ENCODE data around the gene ACP7.

ACP7 gene

GRCh38 chr19:39146091-39146490 lies 61.9 kb downstream of the ACP7 start:
- H3K9me3 ChIP-seq: no peaks in the 10 kb centered on the region
- H3K36me3 ChIP-seq: peaks cover 4% of the 10 kb centered on the region; the same call in 1 of the 2 replicates
- peaks cover 3% of the 10 kb centered on the region for H3K4me1 ChIP-seq
- no peak overlapping the region for H3K4me3 ChIP-seq (ENCODE audit: low read depth, low read length)
- no peaks in the 10 kb centered on the region for H3K27me3 ChIP-seq
- TF ChIP-seq CTCF (IDR thresholded peaks at IDR 0.05; ENCODE audit: low read depth, low read length): no peak
- DNase-seq: no peak

- no peaks in the 10 kb centered on the region for H3K9me3 ChIP-seq
- no peak for DNase-seq
Observed at GRCh38 chr19:39146686-39147450, 62.7 kb downstream of the ACP7 start.

GRCh38 chr19:39147480-39147879 lies 63.3 kb downstream of the ACP7 start:
- Histone ChIP-seq H3K36me3 (peaks cover 4% of the 10 kb centered on the region; the same call in 1 of the 2 replicates), H3K27me3 (no peaks in the 10 kb centered on the region), H3K4me3 (ENCODE audit: low read depth, low read length) (no peak overlapping the region), H3K4me1 (peaks cover 3% of the 10 kb centered on the region), H3K9me3 (no peaks in the 10 kb centered on the region)
- no peak for TF ChIP-seq CTCF (IDR thresholded peaks at IDR 0.05; ENCODE audit: low read depth, low read length)
- DNase-seq: no peak

More at GRCh38 chr19:39146686-39147450, 62.7 kb downstream of the ACP7 start:
- peaks cover 4% of the 10 kb centered on the region; the same call in 1 of the 2 replicates for H3K36me3 ChIP-seq
- TF ChIP-seq CTCF (IDR thresholded peaks at IDR 0.05; ENCODE audit: low read depth, low read length): no peak
- H3K4me3 ChIP-seq (ENCODE audit: low read depth, low read length): no peak overlapping the region
- H3K27me3 ChIP-seq: no peaks in the 10 kb centered on the region
- H3K4me1 ChIP-seq: peaks cover 3% of the 10 kb centered on the region

- no peak for DNase-seq
Observed at GRCh38 chr19:39148939-39149529, 64.9 kb downstream of the ACP7 start.

GRCh38 chr19:39150235-39150634 lies 66.1 kb downstream of the ACP7 start:
- TF ChIP-seq CTCF (IDR thresholded peaks at IDR 0.05; ENCODE audit: low read depth, low read length): no peak
- peaks cover 13% of the 10 kb centered on the region for H3K4me1 ChIP-seq
- H3K4me3 ChIP-seq (ENCODE audit: low read depth, low read length): no peak overlapping the region
- H3K27me3 ChIP-seq: no peaks in the 10 kb centered on the region
- no peaks in the 10 kb centered on the region for H3K9me3 ChIP-seq
- peaks cover 4% of the 10 kb centered on the region; the same call in 1 of the 2 replicates for H3K36me3 ChIP-seq
- no peak for DNase-seq

More at GRCh38 chr19:39148939-39149529, 64.9 kb downstream of the ACP7 start:
- H3K27me3 ChIP-seq: no peaks in the 10 kb centered on the region
- no peaks in the 10 kb centered on the region for H3K9me3 ChIP-seq
- TF ChIP-seq CTCF (IDR thresholded peaks at IDR 0.05; ENCODE audit: low read depth, low read length): no peak
- no peak overlapping the region for H3K4me3 ChIP-seq (ENCODE audit: low read depth, low read length)
- peaks cover 4% of the 10 kb centered on the region; the same call in 1 of the 2 replicates for H3K36me3 ChIP-seq
- peaks cover 4% of the 10 kb centered on the region for H3K4me1 ChIP-seq

Data from BE2C (cell line).